Embryonic facial prominence (tissue), 1 donor: Measurements from ENCODE around the gene CELA3B.
"Not testable (repeated sequence)": the region's sequence is repeated elsewhere in the genome, so short reads cannot be mapped to it uniquely, and the experiment has no call there.

Experiments
- DNase-seq: peaks from one replicate; pipeline ENCODE4 v3.0.0-alpha.2; 2016; ENCODE audit errors: extremely low spot score

Gene CELA3B

GRCh38 chr1:21942959-21943640 is 33.7 kb upstream of the CELA3B start:
- not testable (repeated sequence) for DNase-seq

GRCh38 chr1:21944733-21945073 is 32.1 kb upstream of the CELA3B start:
- no peak for DNase-seq

- DNase-seq = no peak
Observed at GRCh38 chr1:21946836-21947587, 29.8 kb upstream of the CELA3B start.

GRCh38 chr1:21950734-21951133 is 26.1 kb upstream of the CELA3B start:
- DNase-seq = no peak

- DNase-seq = no peak
Observed at GRCh38 chr1:21951226-21951870, 25.5 kb upstream of the CELA3B start.

GRCh38 chr1:21952786-21953520 is 23.9 kb upstream of the CELA3B start:
- DNase-seq = no peak

GRCh38 chr1:21955058-21955457 is 21.8 kb upstream of the CELA3B start:
- DNase-seq = no peak

- no peak for DNase-seq
Observed at GRCh38 chr1:21955501-21956281, 21.1 kb upstream of the CELA3B start.

GRCh38 chr1:21956720-21957552 is 19.9 kb upstream of the CELA3B start:
- no peak for DNase-seq

GRCh38 chr1:21961337-21961736 is 15.5 kb upstream of the CELA3B start:
- DNase-seq = no peak

GRCh38 chr1:21961799-21962198 is 15.0 kb upstream of the CELA3B start:
- DNase-seq = no peak

GRCh38 chr1:21963477-21964217 is 13.2 kb upstream of the CELA3B start:
- DNase-seq = peak; percentile 48

- no peak for DNase-seq
Observed at GRCh38 chr1:21966247-21967000, 10.4 kb upstream of the CELA3B start.

GRCh38 chr1:21967216-21967615 is 9.6 kb upstream of the CELA3B start:
- not testable (repeated sequence) for DNase-seq

- not testable (repeated sequence) for DNase-seq
Observed at GRCh38 chr1:21969066-21969465, 7.8 kb upstream of the CELA3B start.

- not testable (repeated sequence) for DNase-seq
Observed at GRCh38 chr1:21970523-21970922, 6.3 kb upstream of the CELA3B start.

GRCh38 chr1:21972973-21973441 is 3.8 kb upstream of the CELA3B start:
- DNase-seq = not testable (repeated sequence)

- DNase-seq = not testable (repeated sequence)
Observed at GRCh38 chr1:21973948-21974347, 2.9 kb upstream of the CELA3B start.

- not testable (repeated sequence) for DNase-seq
Observed at GRCh38 chr1:21974699-21975098, 2.1 kb upstream of the CELA3B start.
